ENCODE results near the gene IL22.

IL22 gene

DNA sequence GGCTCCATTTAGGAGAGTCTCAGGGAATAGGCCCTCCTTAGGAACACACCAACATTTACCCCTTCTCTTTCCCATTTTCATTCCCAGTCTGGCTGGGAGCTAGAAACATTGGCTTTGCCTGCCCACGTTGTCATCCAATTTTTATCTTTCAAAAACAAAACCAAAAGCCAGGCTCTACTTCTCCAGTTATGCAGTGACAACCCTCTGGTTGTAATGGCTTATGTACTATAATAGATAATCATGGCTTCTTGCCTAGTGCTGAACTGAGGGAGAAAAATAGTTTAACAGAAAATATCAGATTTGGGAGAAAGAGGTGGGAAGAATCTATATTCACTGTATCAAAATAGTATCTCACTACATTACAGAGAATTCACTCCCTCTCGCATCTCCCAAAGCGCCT lies 32.1 kb upstream of the IL22 start:
- Histone ChIP-seq H3K9me3 (ENCODE audit: insufficient read depth, low read depth, low read length) (no peaks in the 10 kb centered on the region), H3K4me2 (ENCODE audit: low read depth, low read length, poor library complexity, severe bottlenecking) (no peak overlapping the region)
- no peak for TF ChIP-seq EZH2phosphoT487 (IDR thresholded peaks at IDR 0.05; ENCODE audit: borderline replicate concordance)
- TF ChIP-seq, protein P1, sequence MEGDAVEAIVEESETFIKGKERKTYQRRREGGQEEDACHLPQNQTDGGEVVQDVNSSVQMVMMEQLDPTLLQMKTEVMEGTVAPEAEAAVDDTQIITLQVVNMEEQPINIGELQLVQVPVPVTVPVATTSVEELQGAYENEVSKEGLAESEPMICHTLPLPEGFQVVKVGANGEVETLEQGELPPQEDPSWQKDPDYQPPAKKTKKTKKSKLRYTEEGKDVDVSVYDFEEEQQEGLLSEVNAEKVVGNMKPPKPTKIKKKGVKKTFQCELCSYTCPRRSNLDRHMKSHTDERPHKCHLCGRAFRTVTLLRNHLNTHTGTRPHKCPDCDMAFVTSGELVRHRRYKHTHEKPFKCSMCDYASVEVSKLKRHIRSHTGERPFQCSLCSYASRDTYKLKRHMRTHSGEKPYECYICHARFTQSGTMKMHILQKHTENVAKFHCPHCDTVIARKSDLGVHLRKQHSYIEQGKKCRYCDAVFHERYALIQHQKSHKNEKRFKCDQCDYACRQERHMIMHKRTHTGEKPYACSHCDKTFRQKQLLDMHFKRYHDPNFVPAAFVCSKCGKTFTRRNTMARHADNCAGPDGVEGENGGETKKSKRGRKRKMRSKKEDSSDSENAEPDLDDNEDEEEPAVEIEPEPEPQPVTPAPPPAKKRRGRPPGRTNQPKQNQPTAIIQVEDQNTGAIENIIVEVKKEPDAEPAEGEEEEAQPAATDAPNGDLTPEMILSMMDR (conservative IDR thresholded peaks at IDR 0.05; ENCODE audit: low read length), result no peak

DNA sequence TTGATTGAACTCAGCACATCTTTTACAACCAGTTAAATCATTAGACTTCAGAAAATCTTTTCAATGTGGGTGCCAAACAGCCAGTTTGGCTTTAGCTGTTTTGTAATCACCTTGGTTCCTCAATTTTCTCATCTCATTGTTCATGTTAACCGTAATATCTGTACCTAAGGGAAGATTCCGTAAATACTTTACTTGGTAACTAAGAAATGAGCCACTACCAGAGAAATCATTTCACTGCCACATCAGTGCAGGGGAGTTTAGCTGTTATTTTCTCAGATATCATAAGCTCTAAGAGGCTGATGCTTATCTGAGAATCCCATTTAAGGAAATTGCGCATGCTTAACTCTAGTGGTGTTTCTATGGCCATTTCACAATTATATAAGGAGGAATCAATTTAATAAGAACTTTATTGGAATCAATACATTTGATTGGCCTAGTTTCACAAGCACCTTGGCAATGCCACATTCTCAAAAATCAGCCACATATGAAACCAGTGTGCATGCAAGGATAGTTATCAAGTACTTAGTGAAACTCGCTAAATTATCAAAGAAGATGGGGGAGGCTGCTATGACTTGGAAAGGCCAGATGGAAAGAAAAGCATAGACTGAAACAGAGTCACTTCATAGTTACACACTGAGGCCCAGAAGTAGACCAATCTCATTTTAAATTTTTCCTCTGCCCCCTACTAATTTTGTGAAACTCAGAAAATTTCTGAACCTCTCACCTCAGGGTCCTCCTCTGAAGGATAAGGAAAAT lies 28.1 kb upstream of the IL22 start:
- H3K9ac ChIP-seq (ENCODE audit: low read depth, low read length, poor library complexity, severe bottlenecking), result no peak overlapping the region
- H3K4me2 ChIP-seq (ENCODE audit: low read depth, low read length, poor library complexity, severe bottlenecking), result no peak overlapping the region

More for the DNA sequence above, 32.1 kb upstream of the IL22 start:
- Histone ChIP-seq H3K4me3 (ENCODE audit: low read length, poor library complexity, severe bottlenecking) (no peak overlapping the region), H3F3A (ENCODE audit: low read depth) (peaks cover 4% of the 10 kb centered on the region; the same call in 1 of the 2 replicates), H2AFZ (ENCODE audit: low read length) (no peak overlapping the region), H3K27me3 (ENCODE audit: insufficient read depth, low read length, poor library complexity, severe bottlenecking) (no peaks in the 10 kb centered on the region), H3K36me3 (ENCODE audit: insufficient read depth, low read length) (no peaks in the 10 kb centered on the region), H3K79me2 (ENCODE audit: insufficient read depth, low read length) (no peaks in the 10 kb centered on the region), H3K9me2 (replicated peaks; ENCODE audit: low read depth, low read length) (no peaks in the 10 kb centered on the region), H4K20me1 (ENCODE audit: insufficient read depth, low read length, poor library complexity, severe bottlenecking) (no peaks in the 10 kb centered on the region), H3K4me1 (ENCODE audit: insufficient read depth, low read length, poor library complexity, severe bottlenecking) (peaks cover 10% of the 10 kb centered on the region), H3K9ac (ENCODE audit: low read depth, low read length, poor library complexity, severe bottlenecking) (no peak overlapping the region)

DNA sequence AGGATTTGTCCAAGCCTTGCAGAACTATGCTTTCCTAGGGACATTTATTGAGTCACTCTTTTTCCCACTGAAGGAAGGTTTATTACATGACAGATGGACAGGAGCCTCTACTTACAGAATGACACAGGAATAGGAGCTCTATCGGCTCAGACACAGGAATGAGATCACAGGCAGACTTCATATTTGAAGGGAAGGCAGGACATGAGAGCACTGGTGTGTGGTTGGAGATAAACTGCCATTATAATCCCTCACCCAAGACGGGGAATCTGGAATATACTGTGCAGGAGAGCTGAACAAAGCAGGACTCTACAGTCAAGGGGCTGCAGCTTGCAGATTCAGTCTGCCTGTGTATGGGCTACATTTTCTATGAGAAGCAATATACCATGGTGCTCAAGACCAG lies 26.8 kb upstream of the IL22 start:
- no peaks in the 10 kb centered on the region for H3K27me3 ChIP-seq (ENCODE audit: insufficient read depth, low read length, poor library complexity, severe bottlenecking)
- H3K9me2 ChIP-seq (replicated peaks; ENCODE audit: low read depth, low read length), result no peaks in the 10 kb centered on the region
- no peaks in the 10 kb centered on the region for H4K20me1 ChIP-seq (ENCODE audit: insufficient read depth, low read length, poor library complexity, severe bottlenecking)
- H3K9ac ChIP-seq (ENCODE audit: low read depth, low read length, poor library complexity, severe bottlenecking), result no peak overlapping the region
- H3K4me2 ChIP-seq (ENCODE audit: low read depth, low read length, poor library complexity, severe bottlenecking), result no peak overlapping the region
- no peak for TF ChIP-seq EZH2phosphoT487 (IDR thresholded peaks at IDR 0.05; ENCODE audit: borderline replicate concordance)
- TF ChIP-seq, protein P1 (conservative IDR thresholded peaks at IDR 0.05; ENCODE audit: low read length), result no peak
- H2AFZ ChIP-seq (ENCODE audit: low read length), result no peak overlapping the region
- peaks cover 8% of the 10 kb centered on the region for H3K4me1 ChIP-seq (ENCODE audit: insufficient read depth, low read length, poor library complexity, severe bottlenecking)
- no peak overlapping the region for H3K4me3 ChIP-seq (ENCODE audit: low read length, poor library complexity, severe bottlenecking)
- no peaks in the 10 kb centered on the region for H3K79me2 ChIP-seq (ENCODE audit: insufficient read depth, low read length)
- H3K9me3 ChIP-seq (ENCODE audit: insufficient read depth, low read depth, low read length), result no peaks in the 10 kb centered on the region
- no peaks in the 10 kb centered on the region for H3F3A ChIP-seq (ENCODE audit: low read depth)
- no peaks in the 10 kb centered on the region for H3K36me3 ChIP-seq (ENCODE audit: insufficient read depth, low read length)

More for the DNA sequence above, 28.1 kb upstream of the IL22 start:
- H3K4me3 ChIP-seq (ENCODE audit: low read length, poor library complexity, severe bottlenecking), result no peak overlapping the region
- H3K9me2 ChIP-seq (replicated peaks; ENCODE audit: low read depth, low read length), result no peaks in the 10 kb centered on the region
- no peaks in the 10 kb centered on the region for H3K79me2 ChIP-seq (ENCODE audit: insufficient read depth, low read length)
- no peaks in the 10 kb centered on the region for H3K9me3 ChIP-seq (ENCODE audit: insufficient read depth, low read depth, low read length)
- H3K4me1 ChIP-seq (ENCODE audit: insufficient read depth, low read length, poor library complexity, severe bottlenecking), result peaks cover 8% of the 10 kb centered on the region
- no peaks in the 10 kb centered on the region for H3K36me3 ChIP-seq (ENCODE audit: insufficient read depth, low read length)
- no peaks in the 10 kb centered on the region for H3F3A ChIP-seq (ENCODE audit: low read depth)
- H3K27me3 ChIP-seq (ENCODE audit: insufficient read depth, low read length, poor library complexity, severe bottlenecking), result no peaks in the 10 kb centered on the region
- no peak overlapping the region for H2AFZ ChIP-seq (ENCODE audit: low read length)
- no peak for TF ChIP-seq EZH2phosphoT487 (IDR thresholded peaks at IDR 0.05; ENCODE audit: borderline replicate concordance)
- TF ChIP-seq, protein P1 (conservative IDR thresholded peaks at IDR 0.05; ENCODE audit: low read length), result no peak
- no peaks in the 10 kb centered on the region for H4K20me1 ChIP-seq (ENCODE audit: insufficient read depth, low read length, poor library complexity, severe bottlenecking)

Data from Loucy (cell line).